HL-60 (cell line): Measurements from ENCODE around the gene CCDC146.

Experiments
- DNase-seq, 2 experiments: peaks; one replicate each; pipeline ENCODE4 v3.0.0-alpha.2; 2010 to 2020; ENCODE audit warnings: low read depth in 1 of 2, low spot score in 1 of 2
- H3K27ac ChIP-seq: fragments of 250-450 bp; sonication (Bioruptor Pico); replicated peaks from 2 replicates; pipeline ENCODE4 v1.5.1; 2020; ENCODE audit warnings: mild to moderate bottlenecking, moderate library complexity
- H3K27me3 ChIP-seq: fragments of 250-450 bp; sonication (Bioruptor Pico); 2 replicates; pipeline ENCODE4 v1.5.1; 2021; ENCODE audit warnings: mild to moderate bottlenecking, moderate library complexity; ENCODE audit not compliant: insufficient read depth, poor library complexity, severe bottlenecking
- H3K4me3 ChIP-seq: replicated peaks from 2 replicates; pipeline ENCODE4 v1.5.1; 2011; ENCODE audit warnings: mild to moderate bottlenecking, control low read depth, low read length; ENCODE audit not compliant: insufficient read depth
- GABPA ChIP-seq: IDR thresholded peaks from 2 replicates; pipeline ENCODE4 v1.6.1; 2012; ENCODE audit warnings: low read depth
- POLR2AphosphoS5 ChIP-seq: IDR thresholded peaks from 2 replicates; pipeline ENCODE4 v1.6.1; 2012; ENCODE audit warnings: low read depth
- SPI1 ChIP-seq: IDR thresholded peaks from 2 replicates; pipeline ENCODE4 v1.6.1; 2012; ENCODE audit warnings: low read depth, mild to moderate bottlenecking, borderline replicate concordance
- TF ChIP-seq, protein P1 (sequence below): IDR thresholded peaks from 2 replicates; pipeline ENCODE4 v1.6.1; 2012; ENCODE audit warnings: low read depth; ENCODE audit not compliant: insufficient replicate concordance
- TF ChIP-seq, protein P2 (sequence below): IDR thresholded peaks from one replicate; pipeline ENCODE4 v1.5.1; 2011; ENCODE audit warnings: low read length, control low read depth, inconsistent platforms; ENCODE audit not compliant: insufficient read depth

CCDC146 gene

DNA sequence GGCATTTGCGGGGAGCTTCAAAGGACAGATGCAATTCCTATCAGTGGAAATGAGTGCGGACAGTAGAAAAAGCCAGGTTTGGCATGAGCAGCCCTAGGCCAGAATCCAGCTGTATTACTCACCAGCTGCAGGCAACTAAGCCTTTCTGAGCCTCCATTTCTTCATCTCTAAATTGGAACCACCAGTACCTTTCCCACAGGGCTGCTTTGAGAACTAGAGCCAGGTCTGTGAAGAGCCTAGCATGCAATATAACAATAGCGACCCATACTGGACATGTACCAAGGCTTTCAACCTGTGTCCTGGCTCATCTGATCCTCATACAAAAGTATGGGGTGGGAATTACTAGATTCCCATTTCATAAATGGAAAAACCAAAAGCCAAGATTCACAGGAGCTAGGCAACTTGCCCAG lies 192.8 kb downstream of the CCDC146 start:
- H3K27ac ChIP-seq, result no peak overlapping the region
- no peak overlapping the region for H3K4me3 ChIP-seq
- no peaks in the 10 kb centered on the region for H3K27me3 ChIP-seq
- TF ChIP-seq POLR2AphosphoS5 (no peak), GABPA (no peak), SPI1 (no peak)
- TF ChIP-seq, protein P1, sequence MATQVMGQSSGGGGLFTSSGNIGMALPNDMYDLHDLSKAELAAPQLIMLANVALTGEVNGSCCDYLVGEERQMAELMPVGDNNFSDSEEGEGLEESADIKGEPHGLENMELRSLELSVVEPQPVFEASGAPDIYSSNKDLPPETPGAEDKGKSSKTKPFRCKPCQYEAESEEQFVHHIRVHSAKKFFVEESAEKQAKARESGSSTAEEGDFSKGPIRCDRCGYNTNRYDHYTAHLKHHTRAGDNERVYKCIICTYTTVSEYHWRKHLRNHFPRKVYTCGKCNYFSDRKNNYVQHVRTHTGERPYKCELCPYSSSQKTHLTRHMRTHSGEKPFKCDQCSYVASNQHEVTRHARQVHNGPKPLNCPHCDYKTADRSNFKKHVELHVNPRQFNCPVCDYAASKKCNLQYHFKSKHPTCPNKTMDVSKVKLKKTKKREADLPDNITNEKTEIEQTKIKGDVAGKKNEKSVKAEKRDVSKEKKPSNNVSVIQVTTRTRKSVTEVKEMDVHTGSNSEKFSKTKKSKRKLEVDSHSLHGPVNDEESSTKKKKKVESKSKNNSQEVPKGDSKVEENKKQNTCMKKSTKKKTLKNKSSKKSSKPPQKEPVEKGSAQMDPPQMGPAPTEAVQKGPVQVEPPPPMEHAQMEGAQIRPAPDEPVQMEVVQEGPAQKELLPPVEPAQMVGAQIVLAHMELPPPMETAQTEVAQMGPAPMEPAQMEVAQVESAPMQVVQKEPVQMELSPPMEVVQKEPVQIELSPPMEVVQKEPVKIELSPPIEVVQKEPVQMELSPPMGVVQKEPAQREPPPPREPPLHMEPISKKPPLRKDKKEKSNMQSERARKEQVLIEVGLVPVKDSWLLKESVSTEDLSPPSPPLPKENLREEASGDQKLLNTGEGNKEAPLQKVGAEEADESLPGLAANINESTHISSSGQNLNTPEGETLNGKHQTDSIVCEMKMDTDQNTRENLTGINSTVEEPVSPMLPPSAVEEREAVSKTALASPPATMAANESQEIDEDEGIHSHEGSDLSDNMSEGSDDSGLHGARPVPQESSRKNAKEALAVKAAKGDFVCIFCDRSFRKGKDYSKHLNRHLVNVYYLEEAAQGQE, result no peak
- TF ChIP-seq, protein P2, sequence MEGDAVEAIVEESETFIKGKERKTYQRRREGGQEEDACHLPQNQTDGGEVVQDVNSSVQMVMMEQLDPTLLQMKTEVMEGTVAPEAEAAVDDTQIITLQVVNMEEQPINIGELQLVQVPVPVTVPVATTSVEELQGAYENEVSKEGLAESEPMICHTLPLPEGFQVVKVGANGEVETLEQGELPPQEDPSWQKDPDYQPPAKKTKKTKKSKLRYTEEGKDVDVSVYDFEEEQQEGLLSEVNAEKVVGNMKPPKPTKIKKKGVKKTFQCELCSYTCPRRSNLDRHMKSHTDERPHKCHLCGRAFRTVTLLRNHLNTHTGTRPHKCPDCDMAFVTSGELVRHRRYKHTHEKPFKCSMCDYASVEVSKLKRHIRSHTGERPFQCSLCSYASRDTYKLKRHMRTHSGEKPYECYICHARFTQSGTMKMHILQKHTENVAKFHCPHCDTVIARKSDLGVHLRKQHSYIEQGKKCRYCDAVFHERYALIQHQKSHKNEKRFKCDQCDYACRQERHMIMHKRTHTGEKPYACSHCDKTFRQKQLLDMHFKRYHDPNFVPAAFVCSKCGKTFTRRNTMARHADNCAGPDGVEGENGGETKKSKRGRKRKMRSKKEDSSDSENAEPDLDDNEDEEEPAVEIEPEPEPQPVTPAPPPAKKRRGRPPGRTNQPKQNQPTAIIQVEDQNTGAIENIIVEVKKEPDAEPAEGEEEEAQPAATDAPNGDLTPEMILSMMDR, result no peak
- DNase-seq, result no peak

DNA sequence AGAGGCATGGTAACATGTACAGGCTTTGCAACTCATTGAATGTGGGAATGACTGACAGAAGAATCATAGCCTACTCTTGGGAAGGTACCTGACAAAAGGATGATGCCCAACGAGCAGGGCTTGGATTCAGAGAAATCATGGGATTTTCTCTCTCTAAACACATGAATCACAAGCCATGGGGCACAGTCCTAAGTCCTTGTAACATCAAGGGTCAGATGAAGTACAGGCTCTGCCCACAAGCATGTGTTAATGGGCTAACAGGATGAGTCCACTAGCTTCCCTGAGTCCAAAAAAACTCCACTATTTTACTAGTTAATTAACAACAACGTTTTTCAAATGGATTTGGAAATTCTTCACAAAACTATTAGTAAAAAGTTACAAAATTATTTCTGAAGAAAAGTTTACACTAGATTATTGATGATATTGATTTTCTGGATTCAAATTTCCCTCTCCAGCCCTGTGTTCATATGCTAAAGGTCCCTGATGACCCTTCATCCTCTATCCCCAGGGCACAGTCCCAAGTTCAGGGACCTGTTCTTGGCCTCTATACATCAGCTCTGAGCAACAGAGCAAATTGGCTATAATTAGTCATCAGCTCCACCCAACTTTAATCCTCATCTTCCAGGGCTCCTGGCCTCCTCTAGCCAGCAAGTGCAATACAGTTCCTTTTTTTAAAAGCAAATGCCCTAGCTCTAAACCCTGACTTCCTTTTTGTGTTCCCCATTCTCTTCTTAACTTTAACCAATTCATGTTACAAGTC lies 194.0 kb downstream of the CCDC146 start:
- Histone ChIP-seq H3K4me3 (no peak overlapping the region), H3K27ac (peak overlapping the region; percentile 39), H3K27me3 (no peaks in the 10 kb centered on the region)
- DNase-seq, result peak; percentile 70 to 72
- peak; percentile 99 for TF ChIP-seq SPI1
- TF ChIP-seq, protein P1, result no peak

DNA sequence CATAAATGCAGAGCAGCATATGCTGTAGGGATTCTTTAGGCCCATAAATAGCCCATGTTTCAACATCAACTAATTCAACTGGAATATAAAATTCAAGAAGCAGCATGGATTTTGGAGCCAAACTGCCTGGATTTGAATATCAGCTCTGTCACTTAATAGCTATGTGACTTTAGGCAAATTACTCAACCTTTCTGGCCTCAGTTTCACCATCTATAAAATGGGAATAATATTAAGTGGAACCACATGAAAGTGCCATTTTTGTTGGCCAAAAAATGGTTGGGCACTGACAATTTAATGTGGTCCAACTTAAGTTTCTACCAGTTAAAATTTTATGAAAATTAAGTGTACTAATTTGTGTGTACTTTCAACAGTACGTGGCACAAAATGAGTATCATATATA lies 195.6 kb downstream of the CCDC146 start:
- TF ChIP-seq SPI1 (no peak), POLR2AphosphoS5 (no peak), GABPA (no peak)
- TF ChIP-seq, protein P1, result no peak
- TF ChIP-seq, protein P2, result no peak
- Histone ChIP-seq H3K27me3 (no peaks in the 10 kb centered on the region), H3K4me3 (no peak overlapping the region), H3K27ac (no peak overlapping the region)
- no peak for DNase-seq
